SU-DHL-6 (cell line): ENCODE measurements around the gene ERAL1.

Source experiments
- EZH2phosphoT487 ChIP-seq: fragments of 200-600 bp; sonication (generic), shearing (Covaris generic); conservative IDR thresholded peaks from 2 replicates; pipeline ENCODE4 v1.6.1; 2018; ENCODE audit warnings: mild to moderate bottlenecking, antibody characterized with exemption, low read length, moderate library complexity, mixed read lengths
- TF ChIP-seq, protein P1 (sequence below): fragments of 200-600 bp; sonication (generic); IDR thresholded peaks from one replicate; pipeline ENCODE4 v1.5.1; 2017; ENCODE audit warnings: antibody characterized with exemption, mild to moderate bottlenecking, low read length, moderate library complexity; ENCODE audit not compliant: insufficient read depth, poor library complexity, severe bottlenecking

DNA sequence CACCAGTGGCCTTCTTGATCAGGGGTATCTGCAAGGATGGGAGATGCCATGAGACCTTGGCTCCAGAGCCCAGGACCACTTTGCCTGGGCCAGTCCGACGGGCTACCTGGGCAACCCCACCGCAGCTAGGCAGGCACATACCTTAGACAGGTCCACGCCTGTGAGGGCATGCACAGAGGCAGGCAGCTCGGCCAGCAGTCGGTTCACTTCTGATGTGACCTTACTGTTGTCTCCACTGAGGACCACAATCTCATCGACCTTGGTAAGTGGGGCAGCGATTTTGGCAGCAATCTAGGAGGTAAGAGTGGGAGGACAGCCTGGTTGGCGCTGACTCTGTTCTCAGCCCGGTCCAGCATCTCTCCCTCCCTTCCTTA is 25.7 kb downstream of the ERAL1 start:
- TF ChIP-seq, protein P1, sequence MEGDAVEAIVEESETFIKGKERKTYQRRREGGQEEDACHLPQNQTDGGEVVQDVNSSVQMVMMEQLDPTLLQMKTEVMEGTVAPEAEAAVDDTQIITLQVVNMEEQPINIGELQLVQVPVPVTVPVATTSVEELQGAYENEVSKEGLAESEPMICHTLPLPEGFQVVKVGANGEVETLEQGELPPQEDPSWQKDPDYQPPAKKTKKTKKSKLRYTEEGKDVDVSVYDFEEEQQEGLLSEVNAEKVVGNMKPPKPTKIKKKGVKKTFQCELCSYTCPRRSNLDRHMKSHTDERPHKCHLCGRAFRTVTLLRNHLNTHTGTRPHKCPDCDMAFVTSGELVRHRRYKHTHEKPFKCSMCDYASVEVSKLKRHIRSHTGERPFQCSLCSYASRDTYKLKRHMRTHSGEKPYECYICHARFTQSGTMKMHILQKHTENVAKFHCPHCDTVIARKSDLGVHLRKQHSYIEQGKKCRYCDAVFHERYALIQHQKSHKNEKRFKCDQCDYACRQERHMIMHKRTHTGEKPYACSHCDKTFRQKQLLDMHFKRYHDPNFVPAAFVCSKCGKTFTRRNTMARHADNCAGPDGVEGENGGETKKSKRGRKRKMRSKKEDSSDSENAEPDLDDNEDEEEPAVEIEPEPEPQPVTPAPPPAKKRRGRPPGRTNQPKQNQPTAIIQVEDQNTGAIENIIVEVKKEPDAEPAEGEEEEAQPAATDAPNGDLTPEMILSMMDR, result no peak
- no peak for TF ChIP-seq EZH2phosphoT487
